Measurements from ENCODE around the gene ACAT1.

GRCh38 chr11:108193725-108194124 lies 72.4 kb downstream of the ACAT1 start:
- no peak for TF ChIP-seq CTCF (IDR thresholded peaks at IDR 0.05; ENCODE audit: control extremely low read depth in 1 of 3, insufficient read depth in 1 of 3, low read depth in 1 of 3, low read length in 3 of 3)
- no peak for TF ChIP-seq MAX (IDR thresholded peaks at IDR 0.05)
- no peak for TF ChIP-seq EZH2 (IDR thresholded peaks at IDR 0.05; ENCODE audit: low read depth, low read length, severe bottlenecking)
- TF ChIP-seq CHD2 (IDR thresholded peaks at IDR 0.05; ENCODE audit: low read length): no peak
- TF ChIP-seq JUND (IDR thresholded peaks at IDR 0.05; ENCODE audit: low read length): no peak

Data from H1 (cell line).